GM19193 (cell line): Measurements from ENCODE around the gene RTF2.

Source experiments
- POLR2A ChIP-seq: IDR thresholded peaks from 4 replicates; pipeline ENCODE4 v1.6.1; 2011; ENCODE audit not compliant: insufficient read depth, insufficient read length; ENCODE audit errors: extremely low read depth

RTF2 gene

DNA sequence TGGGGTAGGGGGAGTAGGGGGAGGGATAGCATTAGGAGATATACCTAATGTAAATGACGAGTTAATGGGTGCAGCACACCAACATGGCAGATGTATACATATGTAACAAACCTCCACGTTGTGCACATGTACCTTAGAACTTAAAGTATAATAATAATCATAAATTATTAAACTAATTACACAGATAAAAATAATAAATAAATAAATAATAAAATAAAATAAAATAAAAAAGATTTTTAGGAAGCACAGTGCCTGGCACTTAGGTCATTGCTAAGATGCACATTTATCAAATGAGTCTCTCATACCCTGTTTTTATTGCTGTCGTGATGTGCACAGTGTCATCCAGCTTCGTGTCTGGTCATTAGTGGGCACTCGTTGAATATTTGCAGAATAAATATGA, 19.0 kb upstream of the RTF2 start:
- no peak for TF ChIP-seq POLR2A

DNA sequence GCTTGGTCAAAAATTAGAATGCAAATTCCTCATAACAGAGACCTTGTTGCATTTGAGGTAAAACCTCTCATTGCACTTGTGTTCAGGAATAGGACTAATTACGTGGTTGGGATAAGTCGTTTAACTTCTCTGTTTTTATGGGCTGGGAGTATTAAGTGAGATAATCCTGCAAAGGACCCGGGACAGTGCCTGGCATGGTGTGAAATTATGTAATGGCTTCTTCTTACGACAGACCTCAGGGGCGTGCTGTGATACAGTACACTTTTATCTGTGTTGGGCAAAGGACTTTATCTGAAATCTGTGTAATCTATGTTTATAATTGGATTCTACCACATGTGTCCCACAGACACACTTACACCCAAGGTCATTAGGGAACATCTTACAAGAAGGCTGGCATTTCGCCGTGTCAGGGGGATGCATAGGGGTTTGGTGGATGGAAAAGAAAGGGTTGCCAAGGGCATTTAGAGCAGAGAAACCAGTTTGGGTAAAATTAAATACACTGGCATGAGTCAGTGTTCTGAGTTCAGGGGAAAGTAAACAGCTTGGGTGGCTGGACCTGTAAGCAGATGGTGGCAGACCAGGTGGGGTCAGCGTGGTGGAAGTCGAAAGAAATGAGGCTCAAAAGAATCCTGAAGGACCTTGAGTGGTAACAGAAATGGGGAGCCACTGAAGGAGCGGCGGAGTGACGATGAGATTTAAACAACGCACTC, 17.2 kb upstream of the RTF2 start:
- TF ChIP-seq POLR2A: no peak

DNA sequence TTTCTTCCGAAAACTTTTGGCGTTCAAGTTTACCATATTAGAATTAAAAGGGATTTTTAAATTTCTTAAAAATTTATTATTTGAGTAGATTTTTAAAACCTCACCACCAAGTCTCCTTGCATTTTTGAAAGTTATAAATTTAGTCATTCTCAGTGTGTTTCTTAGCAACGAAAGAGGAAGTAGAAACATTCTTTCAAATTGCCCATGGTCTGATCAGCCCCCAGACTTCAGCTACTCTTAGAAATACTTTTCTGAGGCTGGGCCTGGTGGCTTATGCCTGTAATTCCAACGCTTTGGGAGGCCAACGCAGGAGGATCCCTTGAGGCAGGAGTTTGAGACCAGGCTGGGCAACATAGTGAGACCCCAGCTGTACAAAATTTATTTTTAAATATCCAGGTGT, 15.1 kb upstream of the RTF2 start:
- no peak for TF ChIP-seq POLR2A

DNA sequence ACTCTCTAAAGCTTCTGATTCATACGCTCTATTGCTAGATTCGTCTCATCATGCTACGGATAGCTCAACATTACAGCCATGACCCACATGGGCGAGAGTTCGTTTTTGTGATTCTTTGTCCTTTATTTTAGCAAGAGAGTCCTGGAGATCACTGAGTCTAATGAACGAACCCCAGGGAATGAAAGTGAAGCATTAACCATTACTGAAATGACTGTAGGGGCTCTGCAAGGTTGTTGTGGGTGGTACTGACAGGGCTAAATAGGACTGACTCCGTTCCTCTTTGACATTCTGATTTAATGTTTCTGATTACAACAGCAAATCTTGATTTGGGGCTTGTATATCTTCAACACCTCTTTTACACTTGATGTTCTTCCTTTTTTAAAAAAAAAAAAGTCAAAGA, 13.7 kb upstream of the RTF2 start:
- no peak for TF ChIP-seq POLR2A

DNA sequence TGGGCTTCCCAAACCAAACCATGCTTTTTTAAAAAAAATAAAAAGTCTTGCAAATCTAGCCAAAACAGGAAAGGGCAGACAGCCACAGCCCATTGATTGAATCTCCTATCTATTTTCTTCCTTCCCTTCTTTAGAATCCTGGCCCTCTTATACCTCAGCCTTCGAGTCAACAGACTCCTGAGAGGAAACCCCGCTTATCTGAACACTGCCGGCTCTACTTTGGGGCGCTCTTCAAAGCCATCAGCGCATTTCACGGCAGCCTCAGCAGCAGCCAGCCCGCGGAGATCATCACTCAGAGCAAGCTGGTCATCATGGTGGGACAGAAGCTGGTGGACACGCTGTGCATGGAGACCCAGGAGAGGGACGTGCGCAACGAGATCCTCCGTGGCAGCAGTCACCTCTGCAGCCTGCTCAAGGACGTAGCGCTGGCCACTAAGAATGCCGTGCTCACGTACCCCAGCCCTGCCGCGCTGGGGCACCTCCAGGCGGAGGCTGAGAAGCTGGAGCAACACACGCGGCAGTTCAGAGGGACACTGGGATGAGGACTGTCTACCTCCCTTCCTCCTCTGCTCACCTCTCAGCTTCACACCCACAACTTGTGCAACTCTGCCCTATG, 10.1 kb upstream of the RTF2 start:
- no peak for TF ChIP-seq POLR2A

DNA sequence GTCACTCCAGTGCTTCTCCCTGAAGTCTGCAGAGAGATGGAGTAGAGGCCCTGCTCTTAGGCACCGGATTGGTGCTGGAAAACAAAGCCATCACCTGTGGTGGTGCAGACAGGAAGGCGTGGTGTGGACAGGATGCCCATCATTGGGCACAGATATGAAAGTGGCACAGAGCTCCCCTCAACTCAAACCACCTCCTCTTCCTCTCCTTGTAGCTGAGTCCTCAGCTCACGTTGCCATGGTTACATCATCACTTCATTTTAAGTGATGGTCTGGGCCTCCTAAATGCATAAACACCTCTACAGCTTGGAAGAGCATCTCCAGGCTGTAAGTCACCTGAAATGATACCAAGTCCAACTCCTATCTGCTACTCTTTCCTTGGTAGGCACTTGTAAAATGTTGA, 8.0 kb upstream of the RTF2 start:
- TF ChIP-seq POLR2A: no peak

DNA sequence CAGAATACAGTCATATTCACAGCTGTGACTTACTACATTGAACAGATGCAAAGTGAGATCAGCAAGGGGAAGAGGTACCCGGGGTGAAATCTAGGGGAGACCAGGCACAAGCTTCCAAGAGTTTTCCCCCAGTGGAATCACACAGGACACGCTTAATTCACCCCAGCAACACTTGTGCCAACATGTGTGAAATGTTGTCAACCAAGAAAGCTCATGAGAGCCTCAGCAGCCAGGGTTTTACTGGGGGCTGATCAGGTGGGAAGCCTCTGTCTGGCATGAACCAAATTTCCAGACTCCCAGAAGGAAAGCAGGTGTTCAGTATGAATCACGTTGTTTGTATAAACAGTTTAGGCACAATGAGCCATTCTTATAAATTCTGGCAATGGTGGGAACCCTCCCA, 6.9 kb upstream of the RTF2 start:
- TF ChIP-seq POLR2A: no peak

DNA sequence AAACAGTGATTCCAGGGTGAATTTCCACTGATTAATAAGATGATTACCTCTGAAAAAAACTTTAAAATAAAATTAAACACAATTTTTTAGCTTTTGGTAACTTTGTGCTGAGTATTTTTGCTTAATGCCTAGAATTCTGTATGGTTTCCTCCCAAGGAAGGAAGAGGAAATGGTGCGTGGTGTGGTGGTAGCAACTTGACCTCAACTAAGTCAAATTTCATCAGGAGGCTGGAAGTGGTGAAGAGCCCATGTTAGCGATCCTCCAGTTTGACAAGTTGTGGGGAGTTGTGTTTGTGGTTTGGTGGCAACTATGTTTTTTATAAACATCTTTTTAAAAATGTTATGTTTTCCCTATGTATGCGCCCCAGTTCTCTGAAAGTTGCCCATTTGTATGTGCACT, 5.0 kb upstream of the RTF2 start:
- TF ChIP-seq POLR2A: no peak

DNA sequence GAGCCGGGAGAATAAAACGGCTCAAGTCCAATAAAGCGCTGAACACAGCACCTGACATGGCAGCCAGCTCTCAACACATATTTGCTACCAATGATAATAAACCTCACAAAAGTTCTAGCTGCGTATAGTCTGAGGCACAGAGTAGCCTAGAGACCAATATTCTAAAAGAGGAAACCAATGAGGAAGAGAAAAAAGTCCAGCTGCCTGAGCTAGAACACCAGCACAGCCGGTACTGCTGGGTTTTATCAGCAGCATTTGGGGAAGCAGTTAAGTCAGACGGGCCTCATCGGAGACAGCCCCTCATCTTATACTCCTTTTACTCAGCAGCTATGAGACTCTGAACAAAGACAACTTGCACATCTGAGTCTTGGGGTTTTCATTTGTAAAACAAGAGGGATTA, 2.4 kb upstream of the RTF2 start:
- no peak for TF ChIP-seq POLR2A

DNA sequence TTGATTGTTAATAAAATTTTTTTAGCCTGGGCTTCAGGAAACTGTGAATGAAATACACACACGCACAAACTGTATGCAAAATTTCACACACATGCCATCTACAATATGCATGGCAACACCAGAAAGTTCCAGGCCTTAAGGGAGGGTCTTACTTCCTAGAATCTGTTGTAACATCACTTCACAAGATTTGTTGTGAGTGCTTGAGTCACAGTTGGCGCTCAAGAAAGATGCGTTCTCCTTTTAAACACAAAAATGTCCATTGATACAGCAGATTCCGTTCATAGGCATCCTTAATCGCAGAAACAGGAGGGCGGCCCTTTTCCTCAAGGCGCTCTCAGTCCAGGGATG, 485 bp upstream of the RTF2 start:
- TF ChIP-seq POLR2A: no peak

DNA sequence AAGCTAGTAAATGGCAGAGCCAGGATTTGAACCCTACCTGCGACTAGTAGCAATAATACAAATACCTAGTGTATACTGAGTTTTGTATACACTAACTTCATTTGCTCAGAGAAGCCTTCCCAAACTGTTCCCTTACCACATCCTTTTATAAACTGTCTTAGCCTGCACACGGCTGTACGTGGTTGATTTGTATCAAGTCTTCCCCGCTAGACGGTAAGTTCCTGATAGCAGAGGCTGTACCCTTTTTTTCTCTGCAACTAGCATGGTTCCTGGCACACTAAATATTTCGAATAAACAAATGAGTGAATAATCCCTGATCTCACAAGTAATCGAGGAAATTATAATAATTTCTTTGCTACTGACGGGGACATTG, 636 bp downstream of the RTF2 start:
- no peak for TF ChIP-seq POLR2A

DNA sequence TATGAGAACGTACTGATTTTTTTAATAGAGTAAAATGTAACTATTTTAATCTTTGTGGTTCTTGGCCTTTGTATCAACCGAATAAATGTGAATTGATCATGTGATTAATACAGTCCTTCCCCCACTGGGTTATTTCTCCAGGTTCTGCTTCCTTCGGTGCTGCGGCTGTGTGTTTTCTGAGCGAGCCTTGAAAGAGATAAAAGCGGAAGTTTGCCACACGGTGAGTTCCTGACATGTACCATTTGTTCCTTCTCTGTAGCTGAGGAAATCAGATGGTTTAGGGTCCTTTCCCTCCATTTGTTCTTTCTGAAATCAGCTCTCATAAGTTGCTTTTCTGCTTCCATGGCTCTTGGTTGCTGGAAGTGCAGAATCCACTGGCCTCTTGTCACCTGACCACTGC, 15.5 kb downstream of the RTF2 start:
- TF ChIP-seq POLR2A: no peak

DNA sequence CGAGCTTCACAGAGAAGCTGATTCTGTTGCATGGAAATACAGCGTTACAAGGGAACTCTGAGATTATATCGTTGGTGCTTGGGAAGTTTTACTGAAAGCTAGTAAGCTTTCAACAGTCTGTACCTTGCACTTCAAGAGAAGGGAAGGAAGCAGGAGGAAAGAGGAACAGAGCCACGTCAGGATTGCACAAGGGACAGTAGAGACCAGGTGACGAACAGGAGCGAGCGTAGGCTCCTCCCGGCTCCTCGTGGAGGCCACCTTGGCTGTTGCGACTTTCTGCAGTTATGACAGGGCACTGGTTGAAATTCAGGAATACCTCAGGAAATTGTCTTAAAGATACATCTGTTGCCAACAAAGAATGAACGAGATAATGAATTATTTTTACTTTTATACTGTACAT, 18.8 kb downstream of the RTF2 start:
- no peak for TF ChIP-seq POLR2A

DNA sequence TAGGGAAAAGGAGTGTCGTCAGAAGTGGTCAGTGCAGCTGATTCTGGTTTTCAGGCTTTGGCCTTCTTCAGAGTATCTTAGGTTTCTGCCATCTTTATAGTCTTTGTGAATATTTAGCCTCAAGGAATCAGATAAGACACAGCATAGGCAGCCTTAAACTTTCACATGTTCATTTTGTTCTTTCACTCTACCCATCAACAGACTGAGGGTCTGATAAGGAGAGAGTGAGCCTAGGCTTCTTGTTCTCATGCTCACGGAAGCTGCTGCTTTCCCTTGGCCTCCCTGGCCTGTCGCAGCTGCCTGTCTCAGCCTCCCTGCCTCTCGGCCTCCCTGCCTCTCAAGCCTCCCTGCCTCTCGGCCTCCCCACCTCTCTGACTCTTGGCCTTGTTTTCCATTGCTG, 20.1 kb downstream of the RTF2 start:
- no peak for TF ChIP-seq POLR2A

DNA sequence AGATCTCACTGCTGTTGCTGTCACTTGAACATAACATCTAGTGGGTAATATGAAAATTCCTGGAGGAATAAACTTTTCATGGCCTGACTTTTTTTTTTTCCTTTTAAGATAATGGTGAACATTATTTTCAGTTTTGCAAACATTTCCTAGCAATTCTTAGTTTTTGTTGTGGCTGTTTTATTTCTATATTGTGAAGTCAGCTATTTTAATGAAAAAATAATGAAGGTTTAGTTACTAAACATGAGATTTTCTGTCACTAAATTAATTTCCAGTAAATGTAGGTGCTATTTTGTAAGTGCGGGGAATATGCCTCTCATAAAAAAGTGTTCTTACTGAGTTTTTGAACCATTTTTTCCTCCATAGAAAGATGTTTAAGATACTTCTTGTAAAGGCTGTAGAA, 32.7 kb downstream of the RTF2 start:
- TF ChIP-seq POLR2A: no peak

DNA sequence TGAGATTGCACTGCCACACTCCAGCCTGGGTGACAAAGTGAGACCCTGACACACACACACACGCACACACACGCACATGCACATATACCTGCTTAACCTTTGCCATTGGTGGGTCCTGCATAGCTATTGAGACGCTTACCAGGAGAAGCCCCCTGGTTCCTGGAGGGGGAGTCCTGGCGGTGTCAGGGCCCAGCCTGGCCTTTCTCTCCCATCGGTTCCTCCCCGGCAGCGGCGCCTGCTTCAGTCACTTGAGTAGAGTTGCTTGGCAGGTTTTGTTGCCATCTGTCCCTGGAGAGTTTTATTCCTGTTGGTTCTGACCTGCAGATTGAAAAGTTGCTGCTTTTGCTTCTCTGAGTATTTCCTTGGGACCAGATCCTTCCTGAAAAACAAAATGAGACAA, 35.5 kb downstream of the RTF2 start:
- TF ChIP-seq POLR2A: no peak

DNA sequence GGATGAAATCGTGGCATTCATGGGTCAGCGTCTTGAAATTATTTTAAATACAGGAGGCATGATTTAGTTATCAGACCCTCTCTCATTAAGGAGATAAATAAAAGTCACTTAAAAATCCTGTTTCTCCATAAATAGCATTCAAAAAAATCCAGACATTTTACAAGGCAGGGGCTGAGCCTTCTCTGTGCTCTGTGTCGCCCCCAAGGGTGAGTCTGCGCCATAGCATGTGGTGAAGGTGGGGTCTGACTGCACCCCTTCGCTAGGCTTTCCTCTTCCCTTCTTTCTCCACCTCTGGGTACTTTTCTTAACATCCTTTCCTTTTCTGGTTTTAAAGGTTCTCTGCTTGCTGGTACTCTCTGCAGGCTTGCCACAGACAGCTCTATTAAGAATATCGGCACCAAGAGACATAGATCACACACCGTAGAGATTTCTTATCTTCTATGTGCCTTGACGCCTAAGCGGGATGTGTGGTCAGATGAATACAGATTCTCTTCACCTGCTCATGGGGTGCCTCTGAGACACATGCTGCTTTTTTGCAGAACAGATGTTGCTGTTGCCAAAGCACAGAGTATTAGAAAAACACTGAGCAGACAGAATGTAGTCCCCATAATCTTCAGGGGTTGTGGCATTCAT, 36.1 kb downstream of the RTF2 start:
- no peak for TF ChIP-seq POLR2A

DNA sequence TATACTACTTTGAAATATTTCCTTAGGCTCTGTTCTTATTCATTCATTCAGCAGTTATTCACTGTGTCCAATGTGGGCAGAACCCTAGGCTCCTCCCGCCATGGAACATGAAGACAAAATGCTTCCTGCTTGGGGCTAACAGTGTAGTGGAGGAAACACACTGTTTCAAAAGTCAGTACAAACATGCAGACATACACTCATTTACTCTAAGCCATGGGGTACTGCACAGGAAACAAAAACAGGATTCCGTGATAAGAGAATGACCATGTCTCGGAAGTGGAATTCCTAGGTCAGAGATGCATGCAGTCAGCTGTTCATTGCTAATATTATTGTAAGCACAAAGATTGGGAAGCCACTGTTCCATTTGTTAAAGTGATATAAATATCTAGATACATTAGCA, 37.7 kb downstream of the RTF2 start:
- no peak for TF ChIP-seq POLR2A

DNA sequence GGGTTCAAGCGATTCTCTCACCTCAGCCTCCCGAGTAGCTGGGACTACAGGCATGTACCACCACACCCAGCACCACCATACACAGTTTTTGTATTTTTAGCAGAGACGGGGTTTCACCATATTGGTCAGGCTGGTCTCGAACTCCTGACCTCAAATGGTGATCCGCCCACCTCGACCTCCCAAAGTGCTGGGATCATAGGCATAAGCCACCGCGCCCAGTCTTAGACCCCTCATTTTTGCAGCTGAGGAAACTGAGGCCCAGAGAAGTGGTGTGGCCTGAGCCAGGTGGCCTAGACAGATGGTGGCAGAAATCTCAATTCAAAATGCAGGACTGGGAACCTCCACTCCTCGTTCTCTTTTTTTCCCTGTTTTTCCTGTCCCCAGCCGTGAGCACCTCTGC, 43.5 kb downstream of the RTF2 start:
- no peak for TF ChIP-seq POLR2A
